Parathyroid adenoma (tissue), 2 donors: ENCODE data around the gene MYRF.

ENCODE experiments used
- H2AFZ ChIP-seq: fragments of 300-600 bp; sonication (generic); one replicate; pipeline ENCODE4 v1.7.0; 2017; ENCODE audit warnings: antibody characterized with exemption, mild to moderate bottlenecking
- H3K27ac ChIP-seq: fragments of 300-600 bp; sonication (generic); one replicate; pipeline ENCODE4 v1.7.0; 2017
- H3K27me3 ChIP-seq: fragments of 300-600 bp; sonication (generic); one replicate; pipeline ENCODE4 v1.7.0; 2017; ENCODE audit warnings: low read length; ENCODE audit not compliant: control insufficient read depth, insufficient read depth
- H3K36me3 ChIP-seq: fragments of 300-600 bp; sonication (generic); one replicate; pipeline ENCODE4 v1.7.0; 2017; ENCODE audit warnings: low read length; ENCODE audit not compliant: control insufficient read depth, insufficient read depth
- H3K4me1 ChIP-seq: fragments of 300-600 bp; sonication (generic); one replicate; pipeline ENCODE4 v1.7.0; 2017; ENCODE audit warnings: control low read depth
- H3K4me2 ChIP-seq: fragments of 300-600 bp; sonication (generic); one replicate; pipeline ENCODE4 v1.7.0; 2017; ENCODE audit warnings: low read length
- H3K4me3 ChIP-seq: fragments of 300-600 bp; sonication (generic); one replicate; pipeline ENCODE4 v1.7.0; 2017; ENCODE audit warnings: low read depth, low read length
- H3K79me2 ChIP-seq: fragments of 300-600 bp; sonication (generic); one replicate; pipeline ENCODE4 v1.7.0; 2017; ENCODE audit warnings: control low read depth
- H3K9ac ChIP-seq: fragments of 300-600 bp; sonication (generic); one replicate; pipeline ENCODE4 v1.7.0; 2017; ENCODE audit warnings: mild to moderate bottlenecking
- H3K9me3 ChIP-seq: fragments of 300-600 bp; sonication (generic); one replicate; pipeline ENCODE4 v1.7.0; 2017; ENCODE audit warnings: low read length; ENCODE audit not compliant: control insufficient read depth
- TF ChIP-seq, protein P1 (sequence below): fragments of 300-600 bp; sonication (generic); IDR thresholded peaks from one replicate; pipeline ENCODE4 v1.7.0; 2017; ENCODE audit warnings: antibody characterized with exemption, mild to moderate bottlenecking
- donor health status: primary hyperparathyroidism.

MYRF gene

DNA sequence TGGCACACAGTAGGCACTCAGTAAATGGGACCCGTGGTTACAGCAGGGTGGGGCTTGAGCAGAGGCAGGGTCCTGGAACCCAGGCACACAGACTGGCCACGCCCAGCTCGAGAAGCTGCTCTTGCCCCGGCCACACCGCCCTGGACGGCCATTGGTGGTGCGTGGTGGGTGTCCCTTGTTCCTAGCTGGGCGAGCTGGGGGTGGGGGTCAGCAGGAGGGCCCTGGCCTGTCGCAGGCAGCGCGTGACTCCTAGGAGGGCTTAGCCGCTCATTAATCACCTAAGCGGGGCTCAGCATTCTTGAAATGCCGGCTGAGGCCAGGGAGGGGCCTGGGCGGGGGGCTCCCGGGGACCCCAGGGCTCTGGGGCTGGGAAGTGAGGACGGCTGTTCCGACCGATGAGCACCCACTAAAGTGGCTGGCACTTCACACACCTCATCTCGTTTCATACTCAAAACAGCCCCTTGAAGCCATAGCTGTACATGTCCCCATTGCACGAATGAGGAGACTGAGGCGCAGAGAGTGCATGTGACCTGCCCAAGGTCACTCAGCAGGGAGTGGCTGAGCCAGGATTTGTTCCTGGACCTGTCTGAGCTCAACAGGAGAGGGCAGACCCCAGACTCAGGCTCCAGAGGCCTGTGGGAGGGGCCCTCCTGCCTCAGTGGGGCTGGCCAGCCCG is 11.6 kb downstream of the MYRF start:
- H3K4me1 ChIP-seq: no peaks in the 10 kb centered on the region
- TF ChIP-seq, protein P1, sequence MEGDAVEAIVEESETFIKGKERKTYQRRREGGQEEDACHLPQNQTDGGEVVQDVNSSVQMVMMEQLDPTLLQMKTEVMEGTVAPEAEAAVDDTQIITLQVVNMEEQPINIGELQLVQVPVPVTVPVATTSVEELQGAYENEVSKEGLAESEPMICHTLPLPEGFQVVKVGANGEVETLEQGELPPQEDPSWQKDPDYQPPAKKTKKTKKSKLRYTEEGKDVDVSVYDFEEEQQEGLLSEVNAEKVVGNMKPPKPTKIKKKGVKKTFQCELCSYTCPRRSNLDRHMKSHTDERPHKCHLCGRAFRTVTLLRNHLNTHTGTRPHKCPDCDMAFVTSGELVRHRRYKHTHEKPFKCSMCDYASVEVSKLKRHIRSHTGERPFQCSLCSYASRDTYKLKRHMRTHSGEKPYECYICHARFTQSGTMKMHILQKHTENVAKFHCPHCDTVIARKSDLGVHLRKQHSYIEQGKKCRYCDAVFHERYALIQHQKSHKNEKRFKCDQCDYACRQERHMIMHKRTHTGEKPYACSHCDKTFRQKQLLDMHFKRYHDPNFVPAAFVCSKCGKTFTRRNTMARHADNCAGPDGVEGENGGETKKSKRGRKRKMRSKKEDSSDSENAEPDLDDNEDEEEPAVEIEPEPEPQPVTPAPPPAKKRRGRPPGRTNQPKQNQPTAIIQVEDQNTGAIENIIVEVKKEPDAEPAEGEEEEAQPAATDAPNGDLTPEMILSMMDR: no peak

DNA sequence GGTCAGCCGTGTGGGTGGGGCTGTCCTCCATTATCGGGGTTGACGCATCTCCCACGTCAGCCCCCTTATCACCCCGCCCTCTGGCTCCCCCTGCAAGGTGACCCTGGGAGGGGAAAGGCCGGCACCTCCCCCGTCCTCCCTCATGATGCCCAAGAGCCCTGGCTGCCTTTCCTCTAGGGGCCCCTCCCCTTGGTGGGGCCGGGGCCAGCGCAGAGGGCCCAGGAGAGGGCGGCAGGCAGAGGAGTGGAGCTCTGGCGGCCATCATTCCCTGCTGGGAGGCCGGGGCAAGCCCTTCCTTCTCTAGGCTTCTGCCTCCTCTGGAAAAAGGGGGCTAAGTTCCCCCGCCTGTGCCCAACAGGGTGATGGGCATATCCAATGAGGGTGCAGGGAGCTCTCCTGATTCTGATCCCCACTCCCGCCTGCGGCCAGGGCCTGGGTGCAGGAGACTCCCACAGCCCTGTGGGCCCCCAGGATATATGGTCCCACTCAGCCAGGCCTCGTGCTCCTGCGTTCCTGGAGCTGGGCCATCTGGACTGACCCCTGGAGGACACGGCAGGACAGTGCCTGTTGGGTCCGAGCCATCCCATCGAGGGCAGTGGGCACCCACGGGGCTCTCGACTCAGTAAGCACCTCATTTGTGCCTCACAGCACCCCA is 12.3 kb downstream of the MYRF start:
- Histone ChIP-seq H2AFZ (no peak overlapping the region), H3K36me3 (no peaks in the 10 kb centered on the region), H3K4me2 (no peak overlapping the region), H3K4me3 (no peak overlapping the region), H3K27ac (no peak overlapping the region), H3K79me2 (no peaks in the 10 kb centered on the region), H3K27me3 (no peaks in the 10 kb centered on the region), H3K9me3 (no peaks in the 10 kb centered on the region), H3K9ac (no peak overlapping the region), H3K4me1 (no peaks in the 10 kb centered on the region)
- TF ChIP-seq, protein P1: no peak

More for the DNA sequence above, 11.6 kb downstream of the MYRF start:
- H3K4me3 ChIP-seq: no peak overlapping the region
- H3K27ac ChIP-seq: no peak overlapping the region
- no peaks in the 10 kb centered on the region for H3K27me3 ChIP-seq
- H2AFZ ChIP-seq: no peak overlapping the region
- no peak overlapping the region for H3K9ac ChIP-seq
- H3K36me3 ChIP-seq: no peaks in the 10 kb centered on the region
- no peak overlapping the region for H3K4me2 ChIP-seq
- H3K79me2 ChIP-seq: no peaks in the 10 kb centered on the region
- H3K9me3 ChIP-seq: no peaks in the 10 kb centered on the region

DNA sequence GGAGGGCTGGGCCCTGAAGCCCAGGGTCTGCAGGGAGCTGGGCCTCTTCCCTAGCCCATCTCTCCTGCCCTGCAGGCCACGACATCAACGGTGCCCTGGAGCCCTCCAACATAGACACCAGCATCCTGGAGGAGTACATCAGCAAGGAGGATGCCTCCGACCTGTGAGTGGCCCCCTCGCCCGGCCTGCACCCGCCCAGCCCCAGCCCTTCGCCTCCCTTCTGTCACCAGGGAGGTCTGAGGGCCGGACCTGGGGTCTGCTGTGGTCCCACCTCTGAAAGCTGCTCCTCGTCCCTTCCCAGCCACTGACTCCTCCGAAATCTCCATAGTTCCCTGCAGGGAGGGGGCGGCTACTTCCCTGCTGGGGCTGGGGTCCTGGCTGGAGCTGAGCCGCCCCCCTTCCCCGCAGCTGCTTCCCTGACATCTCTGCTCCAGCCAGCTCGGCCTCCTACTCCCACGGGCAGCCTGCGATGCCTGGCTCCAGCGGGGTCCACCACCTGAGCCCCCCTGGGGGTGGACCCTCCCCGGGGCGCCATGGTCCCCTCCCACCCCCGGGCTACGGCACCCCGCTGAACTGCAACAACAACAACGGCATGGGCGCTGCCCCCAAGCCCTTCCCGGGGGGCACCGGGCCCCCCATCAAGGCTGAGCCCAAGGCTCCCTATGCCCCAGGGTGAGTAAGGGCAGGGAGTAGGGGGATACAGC is 13.3 kb downstream of the MYRF start:
- H3K4me2 ChIP-seq: no peak overlapping the region
- TF ChIP-seq, protein P1: no peak
- H3K4me3 ChIP-seq: no peak overlapping the region
- no peak overlapping the region for H3K9ac ChIP-seq
- H3K79me2 ChIP-seq: no peaks in the 10 kb centered on the region
- H3K9me3 ChIP-seq: no peaks in the 10 kb centered on the region
- no peaks in the 10 kb centered on the region for H3K27me3 ChIP-seq
- no peaks in the 10 kb centered on the region for H3K36me3 ChIP-seq
- H3K4me1 ChIP-seq: no peaks in the 10 kb centered on the region
- H2AFZ ChIP-seq: no peak overlapping the region
- H3K27ac ChIP-seq: no peak overlapping the region

DNA sequence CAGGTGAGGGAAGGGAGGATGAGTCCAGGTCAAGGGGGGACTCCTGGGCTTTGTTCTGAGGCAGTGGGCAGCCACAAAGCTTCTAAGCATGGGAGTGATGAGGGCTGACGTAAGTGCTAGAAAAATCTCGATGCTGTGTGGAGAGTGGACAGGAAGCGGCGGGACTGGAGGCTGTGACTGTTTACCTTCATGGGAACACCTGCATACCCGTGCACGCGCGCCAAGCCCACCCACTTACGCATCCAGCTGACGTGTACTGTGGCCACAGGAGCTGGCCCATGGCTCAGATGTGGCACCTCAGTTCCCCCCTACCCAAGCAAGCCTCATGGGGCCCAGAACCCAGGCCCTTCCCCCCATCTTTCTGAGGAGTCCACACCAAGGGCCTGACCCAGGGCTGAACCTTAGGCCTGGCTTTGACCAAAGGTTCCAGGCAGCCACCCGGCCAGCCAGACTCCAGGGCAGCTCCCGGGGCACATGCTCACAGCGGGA is 14.0 kb downstream of the MYRF start:
- Histone ChIP-seq H3K79me2 (no peaks in the 10 kb centered on the region), H3K27ac (no peak overlapping the region), H3K36me3 (no peaks in the 10 kb centered on the region), H2AFZ (no peak overlapping the region), H3K9me3 (no peaks in the 10 kb centered on the region), H3K4me1 (no peaks in the 10 kb centered on the region), H3K9ac (no peak overlapping the region), H3K4me2 (no peak overlapping the region), H3K27me3 (no peaks in the 10 kb centered on the region), H3K4me3 (no peak overlapping the region)
- TF ChIP-seq, protein P1: no peak
